WTC11 (cell line): ENCODE results near the gene KCNB1. TPM values are rescaled to one million over a fixed set of nuclear protein-coding genes. Genes with fewer than 3 reads are reported as not detected.

Source experiments
- ATAC-seq: fragments of 200-7000 bp; cut with Tn5 transposase; 2 replicates; pipeline ENCODE4 v1.10.0; 2021; ENCODE audit warnings: mild to moderate bottlenecking, moderate library complexity
- CTCF ChIA-PET: fragments of 300-600 bp; sonication (Branson Sonifier 250); formaldehyde crosslinking; loops from one replicate; lab custom pipeline; 2021; ENCODE audit warnings: antibody characterized with exemption; lab: Charles Lee
- POLR2A ChIA-PET: fragments of 350-600 bp; sonication (Branson Sonifier 250); formaldehyde crosslinking; loops from one replicate; lab custom pipeline; 2021; ENCODE audit warnings: antibody characterized with exemption; lab: Charles Lee
- DNase-seq: peaks from one replicate; pipeline ENCODE4 v3.0.0; 2021; ENCODE audit warnings: low spot score
- H3K27ac Mint-ChIP-seq: 2 replicates; pipeline ENCODE4 v1.8.0; 2021; ENCODE audit warnings: mixed read lengths
- H3K27me3 Mint-ChIP-seq: 2 replicates; pipeline ENCODE4 v1.8.0; 2021; ENCODE audit warnings: low read depth, mild to moderate bottlenecking, moderate library complexity, mixed read lengths
- H3K36me3 Mint-ChIP-seq: 2 replicates; pipeline ENCODE4 v1.8.0; 2021; ENCODE audit warnings: mixed read lengths
- H3K4me1 Mint-ChIP-seq: 2 replicates; pipeline ENCODE4 v1.8.0; 2022; ENCODE audit warnings: mixed read lengths
- H3K4me3 Mint-ChIP-seq: 2 replicates; pipeline ENCODE4 v1.8.0; 2021; ENCODE audit warnings: mild to moderate bottlenecking, moderate library complexity, mixed read lengths
- H3K9me3 Mint-ChIP-seq: 2 replicates; pipeline ENCODE4 v1.8.0; 2021; ENCODE audit warnings: mixed read lengths
- GTF2I ChIP-seq: fragments of 250-450 bp; sonication (Bioruptor Pico); conservative IDR thresholded peaks from 2 replicates; pipeline ENCODE4 v1.4.0; 2021; ENCODE audit warnings: mild to moderate bottlenecking
- KAT7 ChIP-seq: sonication (generic); formaldehyde crosslinking; IDR thresholded peaks from 2 replicates; pipeline ENCODE4 v1.8.1; 2023; ENCODE audit warnings: missing genetic modification reagents, mild to moderate bottlenecking, borderline replicate concordance
- MLX ChIP-seq: sonication (generic); formaldehyde crosslinking; IDR thresholded peaks from 2 replicates; pipeline ENCODE4 v1.8.1; 2023; ENCODE audit warnings: mild to moderate bottlenecking, missing genetic modification reagents, moderate library complexity
- NR1H2 ChIP-seq: sonication (generic); formaldehyde crosslinking; IDR thresholded peaks from 2 replicates; pipeline ENCODE4 v1.9.0; 2021; ENCODE audit warnings: mild to moderate bottlenecking, moderate library complexity, missing genetic modification reagents
- OVOL2 ChIP-seq: fragments of 250-450 bp; sonication (Bioruptor Pico); IDR thresholded peaks from 2 replicates; pipeline ENCODE4 v1.9.0; 2021; ENCODE audit warnings: mild to moderate bottlenecking, borderline replicate concordance
- TCF7 ChIP-seq: sonication (generic); formaldehyde crosslinking; IDR thresholded peaks from 2 replicates; pipeline ENCODE4 v1.8.0; 2022; ENCODE audit warnings: mild to moderate bottlenecking, low read depth, missing genetic modification reagents, moderate library complexity
- TEAD1 ChIP-seq: sonication (generic); formaldehyde crosslinking; IDR thresholded peaks from 2 replicates; pipeline ENCODE4 v1.8.0; 2022; ENCODE audit warnings: mild to moderate bottlenecking, missing genetic modification reagents
- TEAD4 ChIP-seq: sonication (generic); formaldehyde crosslinking; IDR thresholded peaks from 2 replicates; pipeline ENCODE4 v1.8.0; 2022; ENCODE audit warnings: mild to moderate bottlenecking, missing genetic modification reagents
- ZNF138 ChIP-seq: sonication (generic); formaldehyde crosslinking; conservative IDR thresholded peaks from 2 replicates; pipeline ENCODE4 v1.8.1; 2022; ENCODE audit warnings: mild to moderate bottlenecking, moderate library complexity, missing genetic modification reagents
- ZNF232 ChIP-seq: sonication (generic); formaldehyde crosslinking; IDR thresholded peaks from 2 replicates; pipeline ENCODE4 v1.8.0; 2022; ENCODE audit warnings: mild to moderate bottlenecking, missing genetic modification reagents
- ZNF396 ChIP-seq: fragments of 250-450 bp; sonication (Bioruptor Pico); IDR thresholded peaks from 2 replicates; pipeline ENCODE4 v1.8.0; 2021; ENCODE audit warnings: mild to moderate bottlenecking, moderate library complexity, borderline replicate concordance
- ZNF423 ChIP-seq: fragments of 250-450 bp; sonication (Bioruptor Pico); IDR thresholded peaks from 2 replicates; pipeline ENCODE4 v2.1.2; 2022; ENCODE audit warnings: mild to moderate bottlenecking, moderate library complexity
- ZNF671 ChIP-seq: fragments of 250-450 bp; sonication (Bioruptor Pico); IDR thresholded peaks from 2 replicates; pipeline ENCODE4 v1.8.0; 2021; ENCODE audit warnings: mild to moderate bottlenecking
- total RNA-seq: library from RNA; stranded (reverse); gene quantifications from 3 replicates; pipeline ENCODE4 v1.2.3, GENCODE V29; 2021
- TF ChIP-seq, protein P1 (sequence below): sonication (generic); formaldehyde crosslinking; conservative IDR thresholded peaks from 2 replicates; pipeline ENCODE4 v1.8.1; 2022; ENCODE audit warnings: mild to moderate bottlenecking, missing genetic modification reagents
- TF ChIP-seq, protein P2 (sequence below): sonication (generic); formaldehyde crosslinking; IDR thresholded peaks from 2 replicates; pipeline ENCODE4 v1.8.1; 2023; ENCODE audit warnings: mild to moderate bottlenecking, missing genetic modification reagents, borderline replicate concordance
- TF ChIP-seq, protein P3 (sequence below): sonication (generic); formaldehyde crosslinking; IDR thresholded peaks from 2 replicates; pipeline ENCODE4 v1.8.0; 2023; ENCODE audit warnings: mild to moderate bottlenecking, missing genetic modification reagents
- TF ChIP-seq, protein P4 (sequence below): sonication (generic); formaldehyde crosslinking; IDR thresholded peaks from 2 replicates; pipeline ENCODE4 v1.8.1; 2023; ENCODE audit warnings: mild to moderate bottlenecking, missing genetic modification reagents

Gene KCNB1
- total RNA-seq, 1 experiment from 2014 or later, result 1.1 TPM

- ATAC-seq, result no peak
- H3K9me3 Mint-ChIP-seq, result no peaks in the 10 kb centered on the region
- peaks cover 10% of the 10 kb centered on the region for H3K4me1 Mint-ChIP-seq
- no peaks in the 10 kb centered on the region for H3K27me3 Mint-ChIP-seq
- H3K27ac Mint-ChIP-seq, result no peak overlapping the region
- H3K4me3 Mint-ChIP-seq, result no peak overlapping the region
- TF ChIP-seq ZNF423 (CRISPR knock-in tag) (no peak), ZNF396 (CRISPR knock-in tag) (no peak), NR1H2 (CRISPR knock-in tag) (no peak), GTF2I (CRISPR knock-in tag) (no peak), KAT7 (no peak), ZNF671 (CRISPR knock-in tag) (no peak), TEAD4 (CRISPR knock-in tag) (no peak), TEAD1 (no peak), OVOL2 (CRISPR knock-in tag) (no peak), ZNF232 (CRISPR knock-in tag) (no peak), MLX (no peak), ZNF138 (no peak), TCF7 (CRISPR knock-in tag) (no peak)
- TF ChIP-seq, protein P1, sequence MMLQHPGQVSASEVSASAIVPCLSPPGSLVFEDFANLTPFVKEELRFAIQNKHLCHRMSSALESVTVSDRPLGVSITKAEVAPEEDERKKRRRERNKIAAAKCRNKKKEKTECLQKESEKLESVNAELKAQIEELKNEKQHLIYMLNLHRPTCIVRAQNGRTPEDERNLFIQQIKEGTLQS (CRISPR knock-in tag), result no peak
- TF ChIP-seq, protein P2, sequence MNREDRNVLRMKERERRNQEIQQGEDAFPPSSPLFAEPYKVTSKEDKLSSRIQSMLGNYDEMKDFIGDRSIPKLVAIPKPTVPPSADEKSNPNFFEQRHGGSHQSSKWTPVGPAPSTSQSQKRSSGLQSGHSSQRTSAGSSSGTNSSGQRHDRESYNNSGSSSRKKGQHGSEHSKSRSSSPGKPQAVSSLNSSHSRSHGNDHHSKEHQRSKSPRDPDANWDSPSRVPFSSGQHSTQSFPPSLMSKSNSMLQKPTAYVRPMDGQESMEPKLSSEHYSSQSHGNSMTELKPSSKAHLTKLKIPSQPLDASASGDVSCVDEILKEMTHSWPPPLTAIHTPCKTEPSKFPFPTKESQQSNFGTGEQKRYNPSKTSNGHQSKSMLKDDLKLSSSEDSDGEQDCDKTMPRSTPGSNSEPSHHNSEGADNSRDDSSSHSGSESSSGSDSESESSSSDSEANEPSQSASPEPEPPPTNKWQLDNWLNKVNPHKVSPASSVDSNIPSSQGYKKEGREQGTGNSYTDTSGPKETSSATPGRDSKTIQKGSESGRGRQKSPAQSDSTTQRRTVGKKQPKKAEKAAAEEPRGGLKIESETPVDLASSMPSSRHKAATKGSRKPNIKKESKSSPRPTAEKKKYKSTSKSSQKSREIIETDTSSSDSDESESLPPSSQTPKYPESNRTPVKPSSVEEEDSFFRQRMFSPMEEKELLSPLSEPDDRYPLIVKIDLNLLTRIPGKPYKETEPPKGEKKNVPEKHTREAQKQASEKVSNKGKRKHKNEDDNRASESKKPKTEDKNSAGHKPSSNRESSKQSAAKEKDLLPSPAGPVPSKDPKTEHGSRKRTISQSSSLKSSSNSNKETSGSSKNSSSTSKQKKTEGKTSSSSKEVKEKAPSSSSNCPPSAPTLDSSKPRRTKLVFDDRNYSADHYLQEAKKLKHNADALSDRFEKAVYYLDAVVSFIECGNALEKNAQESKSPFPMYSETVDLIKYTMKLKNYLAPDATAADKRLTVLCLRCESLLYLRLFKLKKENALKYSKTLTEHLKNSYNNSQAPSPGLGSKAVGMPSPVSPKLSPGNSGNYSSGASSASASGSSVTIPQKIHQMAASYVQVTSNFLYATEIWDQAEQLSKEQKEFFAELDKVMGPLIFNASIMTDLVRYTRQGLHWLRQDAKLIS (CRISPR knock-in tag), result no peak
- TF ChIP-seq, protein P3, sequence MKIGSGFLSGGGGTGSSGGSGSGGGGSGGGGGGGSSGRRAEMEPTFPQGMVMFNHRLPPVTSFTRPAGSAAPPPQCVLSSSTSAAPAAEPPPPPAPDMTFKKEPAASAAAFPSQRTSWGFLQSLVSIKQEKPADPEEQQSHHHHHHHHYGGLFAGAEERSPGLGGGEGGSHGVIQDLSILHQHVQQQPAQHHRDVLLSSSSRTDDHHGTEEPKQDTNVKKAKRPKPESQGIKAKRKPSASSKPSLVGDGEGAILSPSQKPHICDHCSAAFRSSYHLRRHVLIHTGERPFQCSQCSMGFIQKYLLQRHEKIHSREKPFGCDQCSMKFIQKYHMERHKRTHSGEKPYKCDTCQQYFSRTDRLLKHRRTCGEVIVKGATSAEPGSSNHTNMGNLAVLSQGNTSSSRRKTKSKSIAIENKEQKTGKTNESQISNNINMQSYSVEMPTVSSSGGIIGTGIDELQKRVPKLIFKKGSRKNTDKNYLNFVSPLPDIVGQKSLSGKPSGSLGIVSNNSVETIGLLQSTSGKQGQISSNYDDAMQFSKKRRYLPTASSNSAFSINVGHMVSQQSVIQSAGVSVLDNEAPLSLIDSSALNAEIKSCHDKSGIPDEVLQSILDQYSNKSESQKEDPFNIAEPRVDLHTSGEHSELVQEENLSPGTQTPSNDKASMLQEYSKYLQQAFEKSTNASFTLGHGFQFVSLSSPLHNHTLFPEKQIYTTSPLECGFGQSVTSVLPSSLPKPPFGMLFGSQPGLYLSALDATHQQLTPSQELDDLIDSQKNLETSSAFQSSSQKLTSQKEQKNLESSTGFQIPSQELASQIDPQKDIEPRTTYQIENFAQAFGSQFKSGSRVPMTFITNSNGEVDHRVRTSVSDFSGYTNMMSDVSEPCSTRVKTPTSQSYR (CRISPR knock-in tag), result no peak
- TF ChIP-seq, protein P4, sequence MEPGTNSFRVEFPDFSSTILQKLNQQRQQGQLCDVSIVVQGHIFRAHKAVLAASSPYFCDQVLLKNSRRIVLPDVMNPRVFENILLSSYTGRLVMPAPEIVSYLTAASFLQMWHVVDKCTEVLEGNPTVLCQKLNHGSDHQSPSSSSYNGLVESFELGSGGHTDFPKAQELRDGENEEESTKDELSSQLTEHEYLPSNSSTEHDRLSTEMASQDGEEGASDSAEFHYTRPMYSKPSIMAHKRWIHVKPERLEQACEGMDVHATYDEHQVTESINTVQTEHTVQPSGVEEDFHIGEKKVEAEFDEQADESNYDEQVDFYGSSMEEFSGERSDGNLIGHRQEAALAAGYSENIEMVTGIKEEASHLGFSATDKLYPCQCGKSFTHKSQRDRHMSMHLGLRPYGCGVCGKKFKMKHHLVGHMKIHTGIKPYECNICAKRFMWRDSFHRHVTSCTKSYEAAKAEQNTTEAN (CRISPR knock-in tag), result no peak
- TF ChIP-seq, all 79 proteins: peak for 0
- peaks cover 10% of the 10 kb centered on the region; the same call in 1 of the 2 replicates for H3K36me3 Mint-ChIP-seq
- DNase-seq, result no peak
- POLR2A ChIA-PET, result no interaction called here
- CTCF ChIA-PET, result interaction anchor here (1.1 to 2.2 kb wide), 2 partner anchors 19 to 91 kb away, joined by 3 to 10 read pairs; no protein-coding TSS in a partner anchor
Measured at GRCh38 chr20:49516916-49517804, 34.7 kb upstream of the KCNB1 start.
